K562 (cell line): ENCODE measurements around the gene KCNK7. TPM values are rescaled to one million over a fixed set of nuclear protein-coding genes. Genes with fewer than 3 reads are reported as not detected.

Source experiments
- ARID4B ChIP-seq: sonication (generic); formaldehyde crosslinking; IDR thresholded peaks from 2 replicates; pipeline ENCODE4 v1.8.0; 2022; ENCODE audit warnings: mild to moderate bottlenecking, missing genetic modification reagents
- BRF2 ChIP-seq: IDR thresholded peaks from 3 replicates; pipeline ENCODE4 v1.6.1; 2011; ENCODE audit warnings: borderline replicate concordance, mild to moderate bottlenecking; ENCODE audit not compliant: insufficient read length, insufficient read depth
- E2F3 ChIP-seq: fragments of 250-450 bp; sonication (Bioruptor Pico); IDR thresholded peaks from 2 replicates; pipeline ENCODE4 v1.4.0; 2020; ENCODE audit warnings: mild to moderate bottlenecking
- KAT7 ChIP-seq: sonication (generic); formaldehyde crosslinking; IDR thresholded peaks from 2 replicates; pipeline ENCODE4 v1.8.0; 2022; ENCODE audit warnings: missing genetic modification reagents, mild to moderate bottlenecking, borderline replicate concordance
- KAT8 ChIP-seq: fragments of 450-650 bp; IDR thresholded peaks from 2 replicates; pipeline ENCODE4 v1.6.1; 2016; ENCODE audit warnings: low read depth, mild to moderate bottlenecking
- NBN ChIP-seq: fragments of 450-650 bp; IDR thresholded peaks from 2 replicates; pipeline ENCODE4 v1.6.1; 2016; ENCODE audit warnings: low read depth, mild to moderate bottlenecking
- SFPQ ChIP-seq: fragments of 200-400 bp; formaldehyde crosslinking; IDR thresholded peaks from 2 replicates; pipeline ENCODE4 v1.6.1; 2017; ENCODE audit warnings: mild to moderate bottlenecking, low read depth, low read length, moderate library complexity
- TAF1 ChIP-seq: IDR thresholded peaks from 2 replicates; pipeline ENCODE4 v1.6.1; 2011; ENCODE audit warnings: mild to moderate bottlenecking, low read length, moderate library complexity; ENCODE audit not compliant: insufficient read depth, control insufficient read depth, severe bottlenecking; ENCODE audit errors: extremely low read depth
- TBP ChIP-seq: optimal IDR thresholded peaks from 2 replicates; pipeline ENCODE3; 2011; ENCODE audit warnings: low read depth, low read length, improper control_type of control experiment
- ZNF124 ChIP-seq: sonication (generic); formaldehyde crosslinking; IDR thresholded peaks from 2 replicates; pipeline ENCODE4 v1.8.1; 2022; ENCODE audit warnings: missing genetic modification reagents
- ZNF140 ChIP-seq: fragments of 250-450 bp; sonication (Bioruptor Pico); IDR thresholded peaks from 2 replicates; pipeline ENCODE4 v1.8.0; 2021; ENCODE audit warnings: moderate library complexity, mild to moderate bottlenecking, inconsistent platforms
- ZNF232 ChIP-seq: sonication (generic); formaldehyde crosslinking; IDR thresholded peaks from 2 replicates; pipeline ENCODE4 v1.8.0; 2022; ENCODE audit warnings: mild to moderate bottlenecking, missing genetic modification reagents
- ZNF518B ChIP-seq: fragments of 250-450 bp; sonication (Bioruptor Pico); IDR thresholded peaks from 2 replicates; pipeline ENCODE4 v1.5.0; 2021; ENCODE audit warnings: mild to moderate bottlenecking, moderate library complexity
- ZNF696 ChIP-seq: fragments of 250-450 bp; sonication (Bioruptor Pico); conservative IDR thresholded peaks from 2 replicates; pipeline ENCODE4 v1.4.0; 2020; ENCODE audit warnings: mild to moderate bottlenecking, moderate library complexity
- ZNF76 ChIP-seq: fragments of 250-450 bp; sonication (Bioruptor Pico); IDR thresholded peaks from 2 replicates; pipeline ENCODE4 v1.4.0; 2020; ENCODE audit warnings: mild to moderate bottlenecking, moderate library complexity, borderline replicate concordance
- polyA plus RNA-seq, 8 experiments: library from polyadenylated mRNA; depleted of rRNA in 4 of 8; stranded (reverse) in 5 of 8; unstranded in 3 of 8; fragments of >200 nt; fragmentation: Nextera tagmentation in 2 of 8; fragmentation: Illumina TruSeq in 1 of 8; extraction: Ambion mirVana in 2 of 8; extraction: Trizol in 1 of 8; gene quantifications; 2 replicates each; pipeline versions ENCODE4 v1.2.1 to v1.2.3, GENCODE V29; 2011 to 2014; ENCODE audit warnings: inconsistent platforms in 1 of 8, missing spikeins in 1 of 8
- total RNA-seq, 7 experiments: library from RNA; depleted of rRNA in 6 of 7; stranded (reverse); fragments of >200 nt in 6 of 7; fragmentation: Illumina TruSeq in 2 of 7; extraction: Trizol in 2 of 7; gene quantifications; 2 replicates each; pipeline versions ENCODE4 v1.2.1 to v1.2.3, GENCODE V29; 2011 to 2021; ENCODE audit warnings: low replicate concordance in 1 of 7

Gene KCNK7
- total and polyA plus RNA-seq, 9 of the 15 experiments (the other 6 are each of a cell fraction or from before 2014, with no cell fraction given): 0.07 to 0.40 TPM; not detected in 7

- TF ChIP-seq BRF2: no peak
- peak; percentile 97 for TF ChIP-seq ARID4B (CRISPR knock-in tag)
- peak; percentile 72 for TF ChIP-seq TAF1
- no peak for TF ChIP-seq ZNF140 (CRISPR knock-in tag)
- no peak for TF ChIP-seq ZNF76 (CRISPR knock-in tag)
- peak; percentile 38 for TF ChIP-seq TBP
- no peak for TF ChIP-seq ZNF696 (CRISPR knock-in tag)
- no peak for TF ChIP-seq ZNF518B (CRISPR knock-in tag)
- TF ChIP-seq KAT8: no peak
- TF ChIP-seq NBN: peak; percentile 86
- no peak; the same call in 1 of the 2 replicates for TF ChIP-seq ZNF232 (CRISPR knock-in tag)
- no peak for TF ChIP-seq E2F3
- no peak for TF ChIP-seq SFPQ
- TF ChIP-seq ZNF124 (CRISPR knock-in tag): no peak
- peak; percentile 88 for TF ChIP-seq KAT7
Measured at GRCh38 chr11:65569973-65570918, 25.4 kb downstream of the KCNK7 start, which contains the start of gene ZNRD2 (continued).
